Stimulated activated naive CD8-positive, alpha-beta T cell treated with anti-CD3 and anti-CD28 coated beads, Interleukin-15, Interleukin-2, amounts not matched to agents 100 ng/mL and 50 ng/mL, for 24 hours (primary cell): ENCODE data around the gene SCN3B.

Experiments used
- H3K27ac Mint-ChIP-seq: one replicate; pipeline ENCODE4 v1.8.0; 2021; ENCODE audit warnings: mild to moderate bottlenecking, mixed read lengths
- H3K27me3 Mint-ChIP-seq: one replicate; pipeline ENCODE4 v1.8.0; 2021; ENCODE audit warnings: mixed read lengths
- H3K36me3 Mint-ChIP-seq: one replicate; pipeline ENCODE4 v1.8.0; 2021; ENCODE audit warnings: low read depth, mixed read lengths
- H3K4me1 Mint-ChIP-seq: one replicate; pipeline ENCODE4 v1.8.0; 2021; ENCODE audit warnings: low read depth, mixed read lengths
- H3K4me3 Mint-ChIP-seq: one replicate; pipeline ENCODE4 v1.8.0; 2021; ENCODE audit warnings: mild to moderate bottlenecking, mixed read lengths
- H3K9me3 Mint-ChIP-seq: one replicate; pipeline ENCODE4 v1.8.0; 2021; ENCODE audit warnings: mixed read lengths

Gene SCN3B

GRCh38 chr11:123594921-123595320, 59.5 kb downstream of the SCN3B start:
- no peaks in the 10 kb centered on the region for H3K27me3 Mint-ChIP-seq
- H3K9me3 Mint-ChIP-seq = no peaks in the 10 kb centered on the region
- H3K4me3 Mint-ChIP-seq = no peak overlapping the region
- H3K27ac Mint-ChIP-seq = no peak overlapping the region
- peaks cover 25% of the 10 kb centered on the region for H3K36me3 Mint-ChIP-seq
- H3K4me1 Mint-ChIP-seq = no peaks in the 10 kb centered on the region

DNA sequence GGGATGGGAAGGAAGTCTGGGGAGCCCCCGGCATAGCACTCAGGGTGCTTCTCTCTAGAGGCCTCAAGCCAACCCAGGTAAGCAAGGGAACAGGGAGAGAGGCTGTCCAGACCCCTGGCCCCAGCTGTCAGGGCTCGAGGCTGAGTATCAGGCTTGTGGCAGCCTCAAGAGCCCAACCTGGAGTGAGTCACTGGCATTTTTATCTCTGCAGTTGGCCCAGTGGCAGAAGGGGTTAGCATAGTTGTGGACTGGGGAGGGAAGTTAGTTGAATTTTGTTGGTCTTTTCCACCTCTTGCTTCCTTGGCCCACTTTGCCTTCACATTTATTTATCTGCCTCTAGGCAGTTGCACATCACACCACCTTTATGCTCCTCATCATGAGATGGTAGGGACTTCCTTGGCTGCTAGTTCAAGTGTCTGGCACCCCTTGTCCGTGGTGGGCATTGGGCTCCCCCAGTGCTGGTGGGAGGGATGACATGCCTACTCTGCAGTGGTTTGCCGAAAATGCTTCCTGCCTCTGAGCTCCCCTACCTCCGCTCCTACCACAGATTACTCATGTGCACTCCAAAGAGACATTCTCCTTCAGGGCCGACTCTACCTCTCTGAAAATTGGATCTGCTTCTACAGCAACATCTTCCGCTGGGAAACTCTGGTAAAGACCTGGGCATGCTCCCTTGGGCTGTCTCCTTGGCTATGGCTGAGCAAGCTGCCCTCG, 60.1 kb downstream of the SCN3B start:
- Mint-ChIP-seq H3K36me3 (peaks cover 25% of the 10 kb centered on the region), H3K27ac (no peak overlapping the region), H3K4me3 (no peak overlapping the region), H3K9me3 (no peaks in the 10 kb centered on the region), H3K4me1 (no peaks in the 10 kb centered on the region), H3K27me3 (no peaks in the 10 kb centered on the region)

DNA sequence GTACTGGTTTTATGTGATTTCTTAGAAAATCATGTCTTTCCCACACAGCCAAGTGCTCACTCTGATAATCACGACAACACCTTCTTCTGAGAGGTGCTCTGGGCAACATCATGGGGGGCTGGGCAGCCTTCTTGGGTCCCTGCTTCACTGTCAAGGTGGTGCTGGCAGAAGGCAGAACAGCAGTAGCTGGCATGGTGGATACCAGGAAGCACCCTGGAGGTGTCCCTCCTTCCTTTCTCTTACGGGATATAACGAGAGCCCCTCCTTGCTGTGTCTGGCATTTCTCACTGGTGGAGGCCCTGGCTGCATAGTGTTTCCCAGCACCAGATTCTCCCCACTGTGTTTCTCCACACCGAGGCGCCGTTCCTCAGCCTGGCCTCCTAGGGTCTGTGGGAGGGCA, 60.9 kb downstream of the SCN3B start:
- no peaks in the 10 kb centered on the region for H3K9me3 Mint-ChIP-seq
- H3K4me3 Mint-ChIP-seq = no peak overlapping the region
- H3K27me3 Mint-ChIP-seq = no peaks in the 10 kb centered on the region
- H3K4me1 Mint-ChIP-seq = no peaks in the 10 kb centered on the region
- H3K36me3 Mint-ChIP-seq = peaks cover 17% of the 10 kb centered on the region
- H3K27ac Mint-ChIP-seq = no peak overlapping the region

GRCh38 chr11:123590296-123590912, 64.0 kb downstream of the SCN3B start:
- Mint-ChIP-seq H3K27me3 (no peaks in the 10 kb centered on the region), H3K4me1 (no peaks in the 10 kb centered on the region), H3K27ac (no peak overlapping the region), H3K9me3 (no peaks in the 10 kb centered on the region), H3K4me3 (no peak overlapping the region), H3K36me3 (peaks cover 5% of the 10 kb centered on the region)

DNA sequence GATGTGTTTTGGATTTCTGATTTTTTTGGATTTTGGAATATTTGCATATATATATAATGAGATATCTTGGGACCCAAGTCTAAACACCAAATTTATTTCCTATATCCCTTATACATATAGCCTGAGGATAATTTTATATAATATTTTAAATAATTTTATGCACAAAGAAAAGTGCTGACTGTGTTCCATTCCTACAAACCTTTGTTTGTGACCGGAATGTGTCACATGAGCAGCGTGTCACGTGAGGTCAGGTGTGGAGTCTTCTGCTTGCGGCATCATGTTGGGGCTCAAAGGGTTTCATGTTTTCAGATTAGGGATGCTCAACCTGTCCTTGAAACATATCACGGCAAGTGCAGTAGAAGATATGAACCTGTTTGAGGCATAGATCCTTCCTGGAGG, 65.6 kb downstream of the SCN3B start:
- Mint-ChIP-seq H3K27ac (no peak overlapping the region), H3K36me3 (peaks cover 4% of the 10 kb centered on the region), H3K4me3 (no peak overlapping the region), H3K9me3 (no peaks in the 10 kb centered on the region), H3K4me1 (no peaks in the 10 kb centered on the region), H3K27me3 (no peaks in the 10 kb centered on the region)

DNA sequence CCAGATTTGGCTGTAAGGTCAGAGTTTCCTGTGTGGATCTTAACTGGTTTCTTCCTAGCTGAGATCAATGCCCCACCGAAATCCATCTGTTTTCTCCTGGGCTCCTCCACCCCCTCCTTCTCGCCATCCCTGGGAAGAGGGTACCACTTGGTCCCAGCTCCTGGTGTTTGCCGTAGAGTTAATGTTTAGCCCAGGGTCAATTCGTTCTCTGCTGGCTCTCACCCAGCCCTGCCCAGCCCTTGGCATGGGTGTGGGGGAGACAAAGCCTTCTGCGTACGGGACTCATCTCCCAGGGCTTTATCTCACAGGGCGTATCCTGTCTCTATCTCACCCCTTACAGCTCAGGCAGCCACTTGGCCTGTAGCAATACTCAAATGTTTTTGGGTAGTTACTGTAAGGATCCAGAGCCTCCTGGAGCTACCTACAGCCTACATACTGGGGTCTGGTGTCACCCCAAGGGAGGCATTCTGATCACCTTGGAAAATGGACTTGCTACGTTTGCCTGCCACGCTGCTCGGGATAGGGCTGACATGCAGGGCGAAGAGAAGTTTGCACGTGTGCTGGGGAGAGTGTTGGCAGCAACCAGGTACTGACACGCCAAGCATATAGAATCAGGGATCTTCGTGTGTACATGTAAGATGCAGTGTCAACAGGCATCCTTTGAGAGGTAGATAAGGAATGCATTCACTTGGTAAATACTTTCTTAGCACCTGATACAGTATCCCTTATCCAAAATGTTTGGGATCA, 66.1 kb downstream of the SCN3B start:
- H3K27ac Mint-ChIP-seq = no peak overlapping the region
- no peak overlapping the region for H3K4me3 Mint-ChIP-seq
- H3K9me3 Mint-ChIP-seq = no peaks in the 10 kb centered on the region
- no peaks in the 10 kb centered on the region for H3K4me1 Mint-ChIP-seq
- H3K27me3 Mint-ChIP-seq = no peaks in the 10 kb centered on the region
- peaks cover 4% of the 10 kb centered on the region for H3K36me3 Mint-ChIP-seq

- Mint-ChIP-seq H3K27ac (no peak overlapping the region), H3K4me1 (no peaks in the 10 kb centered on the region), H3K36me3 (peaks cover 8% of the 10 kb centered on the region), H3K27me3 (no peaks in the 10 kb centered on the region), H3K9me3 (no peaks in the 10 kb centered on the region), H3K4me3 (no peak overlapping the region)
Observed at GRCh38 chr11:123587559-123587958, 66.9 kb downstream of the SCN3B start.

GRCh38 chr11:123587044-123587443, 67.4 kb downstream of the SCN3B start:
- Mint-ChIP-seq H3K27ac (no peak overlapping the region), H3K4me1 (no peaks in the 10 kb centered on the region), H3K36me3 (peaks cover 8% of the 10 kb centered on the region), H3K9me3 (no peaks in the 10 kb centered on the region), H3K27me3 (no peaks in the 10 kb centered on the region), H3K4me3 (no peak overlapping the region)

DNA sequence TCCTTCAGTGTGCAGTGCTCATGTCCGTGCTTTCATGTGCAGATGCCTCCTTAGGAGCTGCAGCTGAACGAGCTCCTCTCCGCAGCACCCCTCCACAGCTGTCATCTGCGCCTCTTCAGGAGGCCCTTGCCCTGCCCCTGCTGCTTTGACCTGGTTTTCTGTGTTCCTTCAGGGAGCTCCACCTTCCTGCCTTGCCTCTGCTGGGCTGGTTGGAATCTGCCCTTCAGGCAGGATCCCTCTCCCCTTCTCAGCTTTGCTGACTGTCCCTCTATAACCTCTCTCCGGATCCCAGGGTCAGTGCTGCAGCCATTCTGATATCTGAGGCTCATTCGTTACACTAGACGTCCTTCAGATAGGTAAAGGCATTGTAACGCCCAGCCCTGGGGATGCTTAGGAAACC, 67.9 kb downstream of the SCN3B start:
- Mint-ChIP-seq H3K27me3 (no peaks in the 10 kb centered on the region), H3K36me3 (peaks cover 8% of the 10 kb centered on the region), H3K4me3 (no peak overlapping the region), H3K27ac (no peak overlapping the region), H3K4me1 (no peaks in the 10 kb centered on the region), H3K9me3 (no peaks in the 10 kb centered on the region)

GRCh38 chr11:123585706-123586105, 68.7 kb downstream of the SCN3B start:
- Mint-ChIP-seq H3K27me3 (no peaks in the 10 kb centered on the region), H3K4me1 (no peaks in the 10 kb centered on the region), H3K27ac (no peak overlapping the region), H3K36me3 (peaks cover 4% of the 10 kb centered on the region), H3K4me3 (no peak overlapping the region), H3K9me3 (no peaks in the 10 kb centered on the region)

GRCh38 chr11:123585206-123585605, 69.2 kb downstream of the SCN3B start:
- no peak overlapping the region for H3K27ac Mint-ChIP-seq
- H3K4me1 Mint-ChIP-seq = peaks cover 3% of the 10 kb centered on the region
- no peak overlapping the region for H3K4me3 Mint-ChIP-seq
- H3K27me3 Mint-ChIP-seq = no peaks in the 10 kb centered on the region
- no peaks in the 10 kb centered on the region for H3K9me3 Mint-ChIP-seq
- peaks cover 4% of the 10 kb centered on the region for H3K36me3 Mint-ChIP-seq

DNA sequence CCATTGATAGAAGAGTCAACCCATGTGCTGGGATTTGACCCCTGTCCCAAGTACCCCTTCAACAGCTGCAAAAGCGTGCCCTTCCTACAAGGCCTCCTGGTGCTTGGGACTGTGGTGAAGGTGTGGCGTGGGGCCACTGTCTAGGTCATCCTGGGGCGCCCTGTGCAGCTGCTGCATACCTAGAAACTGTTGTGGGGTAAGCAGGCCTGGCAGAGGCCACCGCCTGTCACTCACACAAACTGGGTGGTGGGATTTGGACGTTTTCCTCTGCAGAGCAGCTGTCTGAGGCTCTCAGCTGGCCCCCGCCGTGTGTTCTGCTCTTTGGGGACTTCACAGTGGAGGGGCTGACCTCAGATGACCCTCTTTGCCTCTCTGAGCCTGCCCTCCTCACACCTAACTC, 69.7 kb downstream of the SCN3B start:
- Mint-ChIP-seq H3K27ac (no peak overlapping the region), H3K36me3 (peaks cover 4% of the 10 kb centered on the region), H3K9me3 (no peaks in the 10 kb centered on the region), H3K4me1 (peaks cover 3% of the 10 kb centered on the region), H3K4me3 (no peak overlapping the region), H3K27me3 (no peaks in the 10 kb centered on the region)

- Mint-ChIP-seq H3K9me3 (no peaks in the 10 kb centered on the region), H3K36me3 (peaks cover 4% of the 10 kb centered on the region), H3K27me3 (no peaks in the 10 kb centered on the region), H3K27ac (no peak overlapping the region), H3K4me1 (peaks cover 3% of the 10 kb centered on the region), H3K4me3 (no peak overlapping the region)
Observed at GRCh38 chr11:123584186-123584585, 70.2 kb downstream of the SCN3B start.

- Mint-ChIP-seq H3K4me3 (no peak overlapping the region), H3K27ac (no peak overlapping the region), H3K4me1 (peaks cover 3% of the 10 kb centered on the region), H3K27me3 (no peaks in the 10 kb centered on the region), H3K9me3 (no peaks in the 10 kb centered on the region), H3K36me3 (peaks cover 4% of the 10 kb centered on the region)
Observed at GRCh38 chr11:123582992-123583504, 71.4 kb downstream of the SCN3B start.

- no peak overlapping the region for H3K27ac Mint-ChIP-seq
- peaks cover 4% of the 10 kb centered on the region for H3K36me3 Mint-ChIP-seq
- H3K27me3 Mint-ChIP-seq = no peaks in the 10 kb centered on the region
- H3K4me1 Mint-ChIP-seq = peaks cover 5% of the 10 kb centered on the region
- no peak overlapping the region for H3K4me3 Mint-ChIP-seq
- H3K9me3 Mint-ChIP-seq = no peaks in the 10 kb centered on the region
Observed at GRCh38 chr11:123581651-123582399, 72.6 kb downstream of the SCN3B start.
